ENCODE results near the gene UQCC3. TPM values are rescaled to one million over a fixed set of nuclear protein-coding genes. Genes with fewer than 3 reads are reported as not detected.

UQCC3 gene
- total and polyA plus RNA-seq, 9 of the 15 experiments (the other 6 are each of a cell fraction or from before 2014, with no cell fraction given) = 3.3 to 44.3 (median 8.0) TPM

DNA sequence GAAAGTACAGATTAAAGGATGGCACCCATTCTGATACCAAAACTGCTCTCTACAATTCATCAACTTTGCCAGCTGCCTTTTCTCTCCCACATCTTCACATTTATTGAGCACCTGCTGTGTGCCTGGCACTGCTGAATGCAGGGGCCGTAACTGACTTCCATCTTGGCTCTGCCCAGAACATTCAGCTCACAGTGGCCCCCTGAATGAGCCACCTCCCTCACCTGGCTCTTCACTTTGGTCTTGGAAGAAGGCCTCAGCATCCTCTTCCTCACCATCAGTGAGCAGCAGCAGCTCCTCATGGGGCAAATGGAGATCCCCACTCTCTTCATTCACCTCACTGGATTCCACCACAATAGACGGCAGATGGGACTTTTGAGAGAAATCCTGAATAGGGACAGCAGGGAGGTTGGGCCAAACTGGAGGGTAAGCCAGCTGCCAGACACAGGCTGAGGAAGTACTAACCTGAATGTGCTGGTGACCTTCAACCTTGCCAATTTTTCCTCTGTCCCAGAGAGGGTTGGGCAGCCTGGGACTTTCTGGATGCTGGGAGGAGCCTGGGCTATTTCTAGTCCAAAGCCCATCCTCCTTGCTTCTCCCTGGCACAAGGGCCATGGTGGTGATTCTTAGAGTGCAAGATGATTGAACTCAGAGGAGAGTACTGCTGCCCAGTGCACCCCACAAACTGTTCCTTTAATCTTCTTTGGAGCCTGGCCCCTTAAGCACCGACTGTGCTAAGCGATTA, 1.9 kb upstream of the UQCC3 start (continued):
- TF ChIP-seq TCF7 (IDR thresholded peaks at IDR 0.05; ENCODE audit: borderline replicate concordance) (no peak), BRD4 (IDR thresholded peaks at IDR 0.05) (no peak), KLF6 (CRISPR knock-in tag; IDR thresholded peaks at IDR 0.05; ENCODE audit: borderline replicate concordance) (no peak), ZNF384 (IDR thresholded peaks at IDR 0.05; ENCODE audit: low read depth, low read length) (peak; percentile 67; the same call in 1 of the 2 replicates)
- TF ChIP-seq, protein P1, sequence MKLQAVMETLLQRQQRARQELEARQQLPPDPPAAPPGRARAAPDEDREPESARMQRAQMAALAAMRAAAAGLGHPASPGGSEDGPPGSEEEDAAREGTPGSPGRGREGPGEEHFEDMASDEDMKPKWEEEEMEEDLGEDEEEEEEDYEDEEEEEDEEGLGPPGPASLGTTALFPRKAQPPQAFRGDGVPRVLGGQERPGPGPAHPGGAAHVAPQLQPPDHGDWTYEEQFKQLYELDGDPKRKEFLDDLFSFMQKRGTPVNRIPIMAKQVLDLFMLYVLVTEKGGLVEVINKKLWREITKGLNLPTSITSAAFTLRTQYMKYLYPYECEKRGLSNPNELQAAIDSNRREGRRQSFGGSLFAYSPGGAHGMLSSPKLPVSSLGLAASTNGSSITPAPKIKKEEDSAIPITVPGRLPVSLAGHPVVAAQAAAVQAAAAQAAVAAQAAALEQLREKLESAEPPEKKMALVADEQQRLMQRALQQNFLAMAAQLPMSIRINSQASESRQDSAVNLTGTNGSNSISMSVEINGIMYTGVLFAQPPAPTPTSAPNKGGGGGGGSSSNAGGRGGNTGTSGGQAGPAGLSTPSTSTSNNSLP (IDR thresholded peaks at IDR 0.05; ENCODE audit: borderline replicate concordance, low read depth, low read length) = no peak
- TF ChIP-seq, protein P2, sequence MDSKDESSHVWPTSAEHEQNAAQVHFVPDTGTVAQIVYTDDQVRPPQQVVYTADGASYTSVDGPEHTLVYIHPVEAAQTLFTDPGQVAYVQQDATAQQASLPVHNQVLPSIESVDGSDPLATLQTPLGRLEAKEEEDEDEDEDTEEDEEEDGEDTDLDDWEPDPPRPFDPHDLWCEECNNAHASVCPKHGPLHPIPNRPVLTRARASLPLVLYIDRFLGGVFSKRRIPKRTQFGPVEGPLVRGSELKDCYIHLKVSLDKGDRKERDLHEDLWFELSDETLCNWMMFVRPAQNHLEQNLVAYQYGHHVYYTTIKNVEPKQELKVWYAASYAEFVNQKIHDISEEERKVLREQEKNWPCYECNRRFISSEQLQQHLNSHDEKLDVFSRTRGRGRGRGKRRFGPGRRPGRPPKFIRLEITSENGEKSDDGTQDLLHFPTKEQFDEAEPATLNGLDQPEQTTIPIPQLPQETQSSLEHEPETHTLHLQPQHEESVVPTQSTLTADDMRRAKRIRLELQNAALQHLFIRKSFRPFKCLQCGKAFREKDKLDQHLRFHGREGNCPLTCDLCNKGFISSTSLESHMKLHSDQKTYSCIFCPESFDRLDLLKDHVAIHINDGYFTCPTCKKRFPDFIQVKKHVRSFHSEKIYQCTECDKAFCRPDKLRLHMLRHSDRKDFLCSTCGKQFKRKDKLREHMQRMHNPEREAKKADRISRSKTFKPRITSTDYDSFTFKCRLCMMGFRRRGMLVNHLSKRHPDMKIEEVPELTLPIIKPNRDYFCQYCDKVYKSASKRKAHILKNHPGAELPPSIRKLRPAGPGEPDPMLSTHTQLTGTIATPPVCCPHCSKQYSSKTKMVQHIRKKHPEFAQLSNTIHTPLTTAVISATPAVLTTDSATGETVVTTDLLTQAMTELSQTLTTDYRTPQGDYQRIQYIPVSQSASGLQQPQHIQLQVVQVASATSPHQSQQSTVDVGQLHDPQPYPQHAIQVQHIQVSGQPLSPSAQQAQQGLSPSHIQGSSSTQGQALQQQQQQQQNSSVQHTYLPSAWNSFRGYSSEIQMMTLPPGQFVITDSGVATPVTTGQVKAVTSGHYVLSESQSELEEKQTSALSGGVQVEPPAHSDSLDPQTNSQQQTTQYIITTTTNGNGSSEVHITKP (IDR thresholded peaks at IDR 0.05; ENCODE audit: partially characterized antibody) = peak; percentile 15
